ENCODE measurements around the gene TMEM200B.

DNA sequence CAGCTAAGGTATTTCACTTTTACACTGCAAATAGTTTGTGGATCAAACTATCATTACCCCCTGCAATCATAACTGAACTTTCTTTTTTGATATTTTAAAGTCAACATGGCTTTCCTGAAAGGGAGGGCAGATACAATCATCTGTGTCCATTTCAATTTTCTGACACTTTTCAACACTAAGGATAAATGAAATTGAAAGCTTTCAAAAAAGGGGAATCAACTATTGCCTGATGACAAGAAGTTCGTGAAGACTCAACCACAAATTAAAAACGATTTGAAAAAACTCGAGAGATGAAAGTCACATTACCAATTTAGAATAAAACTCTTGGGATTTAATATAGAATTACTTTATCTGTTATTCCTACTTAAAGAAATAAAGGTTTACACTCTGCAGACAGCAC is 46.3 kb upstream of the TMEM200B start:
- TF ChIP-seq EZH2 (IDR thresholded peaks at IDR 0.05; ENCODE audit: insufficient read depth, poor library complexity, severe bottlenecking) (no peak), EZH2phosphoT487 (IDR thresholded peaks at IDR 0.05; ENCODE audit: insufficient read depth, low read depth) (no peak)
